Bronchial epithelial cell (primary cell): ENCODE results near the gene ARHGEF38. TPM values are rescaled to one million over a fixed set of nuclear protein-coding genes. Genes with fewer than 3 reads are reported as not detected.

ENCODE experiments used
- DNase-seq: peaks from one replicate; pipeline ENCODE4 v3.0.0-alpha.2; 2010; ENCODE audit warnings: low read depth
- FAIRE-seq: peaks from 2 replicates; lab custom pipeline; 2011; peaks lifted over from hg19 to GRCh38; lab: Jason Lieb, UNC
- H3K27me3 ChIP-seq: 2 replicates; pipeline ENCODE4 v1.5.1; 2011; ENCODE audit warnings: low read length; ENCODE audit not compliant: control insufficient read depth, insufficient read depth
- H3K36me3 ChIP-seq: 2 replicates; pipeline ENCODE4 v1.5.1; 2011; ENCODE audit warnings: low read length; ENCODE audit not compliant: control insufficient read depth, insufficient read depth
- H3K4me3 ChIP-seq: 2 replicates; pipeline ENCODE4 v1.5.1; 2011; ENCODE audit warnings: mild to moderate bottlenecking, low read depth, low read length, control low read depth
- CTCF ChIP-seq: IDR thresholded peaks from 2 replicates; pipeline ENCODE4 v1.5.1; 2011; ENCODE audit warnings: mild to moderate bottlenecking, moderate library complexity, low read length, control low read depth, inconsistent platforms; ENCODE audit not compliant: insufficient read depth, severe bottlenecking
- total RNA-seq: library from RNA; depleted of rRNA; stranded (reverse); fragments of >200 nt; gene quantifications from 2 replicates; pipeline ENCODE4 v1.2.1, GENCODE V29; 2014

Gene ARHGEF38
- total RNA-seq, 1 donor from 2014 or later, result not detected

DNA sequence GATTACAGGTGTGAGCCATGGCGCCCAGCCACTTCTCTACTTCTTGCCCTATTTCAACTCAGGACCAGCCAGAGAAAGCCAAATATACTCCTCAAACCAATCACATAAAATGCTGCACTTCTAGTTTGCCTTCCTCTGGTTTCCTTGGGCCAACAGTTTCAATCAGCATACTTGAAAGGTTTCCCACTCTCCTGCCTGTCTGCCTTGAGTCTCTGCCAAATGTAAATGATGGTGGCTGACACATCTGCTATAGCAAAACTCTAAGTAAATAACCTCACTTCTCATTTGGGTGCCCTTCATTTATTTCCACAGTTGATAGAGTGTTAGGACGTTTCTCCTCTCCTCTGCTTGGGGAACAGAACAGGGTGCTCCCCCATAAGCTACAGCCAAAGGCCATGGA, 42.2 kb upstream of the ARHGEF38 start:
- H3K36me3 ChIP-seq, result no peaks in the 10 kb centered on the region
- no peak for FAIRE-seq
- H3K4me3 ChIP-seq, result no peak overlapping the region
- DNase-seq, result no peak
- TF ChIP-seq CTCF, result no peak
- no peaks in the 10 kb centered on the region for H3K27me3 ChIP-seq

DNA sequence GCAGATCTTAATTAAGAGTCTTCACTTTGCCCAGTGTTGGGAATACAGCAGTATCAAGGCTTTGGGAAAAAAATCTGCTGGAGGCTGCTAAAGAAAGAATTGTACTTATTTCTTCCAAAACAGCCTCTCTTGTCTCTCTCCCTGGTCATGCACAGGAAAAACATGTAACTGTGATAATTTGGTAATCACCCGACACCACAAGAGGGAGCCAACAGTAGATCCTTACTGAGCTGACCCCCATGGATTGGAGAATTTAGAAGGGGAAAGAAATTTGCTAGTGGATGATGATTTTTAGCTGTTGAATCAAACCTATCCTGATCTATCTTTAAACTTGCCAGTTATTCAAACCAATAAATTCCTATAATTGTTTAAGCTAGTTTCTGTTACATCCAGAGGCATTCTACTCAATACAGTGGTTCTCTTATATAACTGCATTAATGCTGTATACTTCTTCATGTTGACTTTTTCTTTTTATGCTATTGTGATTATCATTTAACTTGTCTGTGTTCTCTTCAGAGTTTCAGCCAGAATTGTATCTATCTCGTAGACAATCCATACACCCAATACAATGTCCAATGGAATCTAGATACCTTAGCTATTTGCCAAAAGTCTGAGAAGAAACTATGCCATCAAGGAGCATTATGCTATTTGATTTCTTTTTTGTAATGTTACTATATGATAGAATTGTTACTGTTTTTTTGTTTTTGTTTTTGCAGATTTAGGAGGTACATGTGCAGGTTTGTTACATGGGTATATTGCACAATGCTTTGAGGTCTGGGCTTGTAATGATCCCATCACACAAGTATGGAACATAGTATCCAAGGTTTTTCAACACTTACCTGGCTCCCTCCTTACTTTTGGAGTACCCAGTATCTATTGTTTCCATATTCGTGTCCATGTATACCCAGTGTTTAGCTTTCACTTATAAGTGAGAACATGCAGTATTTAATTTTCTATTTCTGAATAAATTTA, 31.3 kb upstream of the ARHGEF38 start:
- FAIRE-seq, result no peak

GRCh38 chr4:105526656-105527055, 25.8 kb upstream of the ARHGEF38 start:
- FAIRE-seq (peak; percentile 62), DNase-seq (no peak)
- no peak for TF ChIP-seq CTCF
- Histone ChIP-seq H3K36me3 (no peaks in the 10 kb centered on the region), H3K4me3 (no peak overlapping the region), H3K27me3 (no peaks in the 10 kb centered on the region)

More for the DNA sequence above, 31.3 kb upstream of the ARHGEF38 start:
- no peak overlapping the region for H3K4me3 ChIP-seq
- H3K27me3 ChIP-seq, result no peaks in the 10 kb centered on the region
- DNase-seq, result peak; percentile 61
- peak; percentile 55 for TF ChIP-seq CTCF
- no peaks in the 10 kb centered on the region for H3K36me3 ChIP-seq

DNA sequence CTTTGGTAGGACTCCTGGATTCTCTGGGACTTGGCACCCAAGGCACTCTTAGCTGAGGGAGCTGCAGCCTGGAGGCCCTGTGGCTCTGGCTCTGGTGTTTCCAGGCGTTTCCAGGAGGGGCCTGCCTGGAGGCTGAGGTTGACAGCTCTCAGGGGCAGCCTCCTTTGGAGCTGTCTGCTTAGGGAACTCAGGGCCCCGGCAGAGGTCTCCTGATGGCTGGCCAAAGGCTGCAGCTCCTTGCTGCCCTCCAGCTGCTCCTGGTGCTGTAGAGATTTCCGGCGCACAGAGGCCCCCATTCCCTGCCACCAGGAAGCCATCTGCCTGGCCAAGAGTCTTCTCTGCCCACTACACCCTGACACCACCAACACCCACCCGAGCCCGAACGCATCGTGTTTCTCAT, 25.3 kb upstream of the ARHGEF38 start:
- FAIRE-seq, result no peak
- TF ChIP-seq CTCF, result no peak

GRCh38 chr4:105536601-105537000, 15.8 kb upstream of the ARHGEF38 start:
- no peak for TF ChIP-seq CTCF
- H3K36me3 ChIP-seq, result no peaks in the 10 kb centered on the region
- H3K27me3 ChIP-seq, result no peaks in the 10 kb centered on the region
- no peak for DNase-seq
- no peak overlapping the region for H3K4me3 ChIP-seq
- FAIRE-seq, result no peak

More for the DNA sequence above, 25.3 kb upstream of the ARHGEF38 start:
- Histone ChIP-seq H3K4me3 (no peak overlapping the region), H3K27me3 (no peaks in the 10 kb centered on the region), H3K36me3 (no peaks in the 10 kb centered on the region)
- no peak for DNase-seq
